Activated naive CD8-positive, alpha-beta T cell treated with anti-CD3 and anti-CD28 coated beads, Interleukin-2, amount 10 ng/mL, durations not matched to agents 7 days and 5 days (primary cell): ENCODE measurements around the gene TSPEAR. TPM values are rescaled to one million over a fixed set of nuclear protein-coding genes. Genes with fewer than 3 reads are reported as not detected.

Source experiments
- total RNA-seq, 2 experiments: library from RNA; stranded (reverse); gene quantifications; one replicate each; pipeline ENCODE4 v1.2.3, GENCODE V29; 2021

TSPEAR gene
- total RNA-seq, 2 experiments from 2014 or later, result not detected

Other genes starting within 250 kb of the TSPEAR start
- gene KRTAP10-1, start 171.4 kb downstream of the TSPEAR start, total RNA-seq, result not detected
- not detected for gene KRTAP10-2, start 160.1 kb downstream of the TSPEAR start, total RNA-seq
- not detected for gene KRTAP10-3, start 152.8 kb downstream of the TSPEAR start, total RNA-seq
- gene KRTAP10-4, start 137.8 kb downstream of the TSPEAR start, total RNA-seq, result not detected
- gene KRTAP10-5, start 131.0 kb downstream of the TSPEAR start, total RNA-seq, result not detected
- not detected for gene KRTAP10-6, start 119.1 kb downstream of the TSPEAR start, total RNA-seq
- not detected for gene KRTAP10-7, start 111.0 kb downstream of the TSPEAR start, total RNA-seq
- not detected for gene KRTAP10-8, start 99.5 kb downstream of the TSPEAR start, total RNA-seq
- gene KRTAP10-9, start 84.5 kb downstream of the TSPEAR start, total RNA-seq, result not detected
- gene KRTAP10-10, start 74.2 kb downstream of the TSPEAR start, total RNA-seq, result not detected
- not detected for gene KRTAP10-11, start 65.2 kb downstream of the TSPEAR start, total RNA-seq
- not detected for gene KRTAP12-4, start 56.9 kb downstream of the TSPEAR start, total RNA-seq
- not detected for gene KRTAP12-3, start 53.6 kb downstream of the TSPEAR start, total RNA-seq
- gene KRTAP12-2, start 44.6 kb downstream of the TSPEAR start, total RNA-seq, result not detected
- gene KRTAP12-1, start 29.4 kb downstream of the TSPEAR start, total RNA-seq, result not detected
- gene KRTAP10-12, start 14.4 kb downstream of the TSPEAR start, total RNA-seq, result not detected
- 100 to 1,000 TPM; 111 TPM for gene UBE2G2, start 90.2 kb upstream of the TSPEAR start, total RNA-seq
- gene SUMO3, start 106.5 kb upstream of the TSPEAR start, total RNA-seq, result 10 to 100 TPM; 81.5 to 82.6 TPM
- gene PTTG1IP, start 162.1 kb upstream of the TSPEAR start, total RNA-seq, result 10 to 100 TPM; 66.1 to 73.2 TPM
- gene ITGB2, start 209.3 kb upstream of the TSPEAR start, total RNA-seq, result 100 to 1,000 TPM; 416 to 452 TPM
- 10 to 100 TPM; 44.2 to 44.3 TPM for gene SLX9, start 228.5 kb upstream of the TSPEAR start, total RNA-seq